GM10248 (cell line): Measurements from ENCODE around the gene NFATC3.
A peak's percentile ranks its signal among the peaks of the same experiment; 100 is the strongest.

Experiments
- CTCF ChIA-PET: fragments of 300-600 bp; sonication (Branson Sonifier 250); formaldehyde crosslinking; extraction: SDS; loops from one replicate; lab custom pipeline; 2021; ENCODE audit warnings: antibody characterized with exemption; lab: Yijun Ruan, JAX
- POLR2A ChIA-PET: fragments of 350-650 bp; sonication (Branson Sonifier 250); formaldehyde crosslinking; extraction: SDS; loops from one replicate; lab custom pipeline; 2020; ENCODE audit warnings: antibody characterized with exemption; lab: Yijun Ruan, JAX
- DNase-seq: peaks from one replicate; pipeline ENCODE4 v3.0.0; 2012; ENCODE audit errors: extremely low spot score
- CTCF ChIP-seq: IDR thresholded peaks from 2 replicates; pipeline ENCODE4 v1.5.1; 2012; ENCODE audit warnings: mild to moderate bottlenecking, low read depth; ENCODE audit errors: extremely low read depth, missing control alignments, control extremely low read depth

Gene NFATC3

DNA sequence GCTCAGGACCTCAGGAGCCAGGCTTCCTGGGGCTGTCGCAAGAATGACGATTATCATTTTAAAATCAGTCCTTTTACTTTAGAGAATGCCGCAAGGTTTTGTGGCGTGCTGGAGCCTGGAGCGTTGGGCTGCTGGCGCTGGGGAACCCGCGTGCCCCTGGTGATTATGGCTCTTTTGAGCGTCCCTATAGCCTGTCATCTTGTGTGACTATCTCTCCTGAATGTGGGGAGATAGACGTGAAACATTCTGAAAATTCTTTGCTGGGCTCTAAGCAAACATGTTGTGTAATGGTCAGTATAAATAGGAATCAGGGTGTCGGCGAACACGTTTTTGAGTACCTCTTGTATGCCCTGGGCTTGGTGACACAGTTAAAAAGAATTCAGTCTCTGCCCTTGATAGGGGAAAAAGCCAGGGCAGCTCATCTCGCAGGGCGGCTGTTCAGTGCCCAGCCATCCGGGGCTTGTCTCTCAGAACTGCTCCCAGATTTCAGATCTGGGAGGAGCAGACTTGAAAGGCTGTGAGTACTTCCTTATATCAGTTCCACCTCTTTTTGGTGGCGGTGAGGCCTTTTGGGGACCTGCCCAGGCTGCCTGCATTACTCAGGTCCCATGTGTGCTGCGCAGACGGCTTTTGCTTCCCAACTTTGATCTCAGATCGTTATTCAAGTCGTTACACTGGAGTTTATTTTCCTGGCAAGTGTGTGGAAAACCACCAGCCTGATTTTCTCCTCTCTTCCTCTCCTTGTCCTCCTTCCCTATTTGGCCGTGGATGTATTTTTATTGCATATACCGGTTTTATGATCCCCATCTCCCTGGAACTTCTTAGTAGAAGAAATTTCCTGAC is 180.1 kb downstream of the NFATC3 start:
- ChIA-PET CTCF (interaction anchor here (5.5 to 19.1 kb wide), 4 partner anchors 10 to 65 kb away, joined by 101 to 619 read pairs (median 133); partner anchors contain the start of gene PLA2G15), POLR2A (no interaction called here)
- DNase-seq = peak; percentile 56
- no peak for TF ChIP-seq CTCF

DNA sequence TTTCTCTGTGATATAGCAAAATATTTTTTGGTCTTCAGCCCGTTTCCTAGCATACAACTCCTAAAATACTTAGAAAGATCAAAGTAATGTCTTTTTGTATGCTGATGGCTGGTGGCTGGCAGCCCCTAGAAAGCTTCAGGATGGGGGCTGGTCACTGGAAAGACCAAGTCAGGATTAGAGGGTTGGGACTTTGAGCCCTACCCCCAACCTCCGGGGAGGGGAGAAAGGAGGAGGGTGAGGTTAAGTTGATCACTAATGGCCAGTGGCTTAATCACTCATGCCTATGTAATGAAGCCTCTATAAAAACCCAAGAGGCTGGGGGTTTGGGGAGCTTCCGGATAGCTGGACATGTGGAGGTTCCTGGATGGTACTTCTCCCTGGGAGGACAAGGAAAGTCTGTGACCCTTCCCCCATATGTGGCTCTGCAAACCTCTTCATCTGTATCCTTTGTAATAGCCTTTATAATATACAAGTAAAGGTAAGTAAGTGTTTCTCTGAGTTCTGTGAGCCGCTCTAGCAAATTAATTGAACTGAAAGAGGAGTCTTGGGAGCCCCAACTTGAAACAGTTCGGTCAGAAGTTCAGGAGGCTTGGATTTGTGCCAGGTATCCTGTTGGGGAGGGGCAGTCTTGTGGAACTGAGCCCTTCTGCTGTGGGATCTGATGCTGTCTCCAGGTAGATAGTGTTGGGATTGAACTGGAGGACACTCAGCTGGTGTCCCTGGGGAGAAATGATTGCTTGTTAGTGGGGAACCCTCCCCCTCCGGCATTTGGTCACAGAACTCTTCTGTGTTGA is 182.6 kb downstream of the NFATC3 start:
- no peak for DNase-seq
- TF ChIP-seq CTCF = no peak
- POLR2A ChIA-PET = no interaction called here
- CTCF ChIA-PET = interaction anchor here (0.6 to 3.1 kb wide), 7 partner anchors 10 to 72 kb away, joined by 3 to 19 read pairs (median 3); no protein-coding TSS in a partner anchor

GRCh38 chr16:68269793-68270192 is 184.6 kb downstream of the NFATC3 start:
- TF ChIP-seq CTCF = no peak
- ChIA-PET POLR2A (interaction anchor here (1.2 kb wide), 1 partner anchor 41 kb away, joined by 5 read pairs; the partner anchor contains the start of genes PRMT7 and SLC7A6OS), CTCF (interaction anchor here (1.1 to 13.4 kb wide), 3 partner anchors 7 to 22 kb away, joined by 3 to 153 read pairs (median 19); partner anchors contain the start of gene SLC7A6)
- no peak for DNase-seq

- ChIA-PET CTCF (interaction anchor here (13.4 kb wide), 1 partner anchor 8 kb away, joined by 153 read pairs; the partner anchor contains the start of gene SLC7A6), POLR2A (no interaction called here)
- no peak for DNase-seq
- no peak for TF ChIP-seq CTCF
Measured at GRCh38 chr16:68270353-68270752, 185.2 kb downstream of the NFATC3 start.

- no peak for DNase-seq
- ChIA-PET CTCF (interaction anchor here (0.8 to 13.4 kb wide), 10 partner anchors 10 to 56 kb away, joined by 3 to 153 read pairs (median 4); partner anchors contain the start of genes PRMT7, SLC7A6 and SLC7A6OS), POLR2A (interaction anchor here (0.5 to 2.0 kb wide), 5 partner anchors 9 to 691 kb away, joined by 3 to 7 read pairs (median 6); partner anchors contain the start of genes PRMT7, SLC7A6 and SLC7A6OS)
- TF ChIP-seq CTCF = no peak
Measured at GRCh38 chr16:68272507-68273209, 187.5 kb downstream of the NFATC3 start.
